H9 (cell line): Measurements from ENCODE around the gene ESRRB. TPM values are rescaled to one million over a fixed set of nuclear protein-coding genes. Genes with fewer than 3 reads are reported as not detected.

Experiments
- DNase-seq: peaks from one replicate; pipeline ENCODE4 v3.0.0-alpha.2; 2017
- H2AFZ ChIP-seq: one replicate; pipeline ENCODE4 v1.6.1; 2013; ENCODE audit warnings: mild to moderate bottlenecking, low read length, control low read depth, moderate library complexity
- H2AK5ac ChIP-seq: 2 replicates; pipeline ENCODE4 v1.6.1; 2013; ENCODE audit warnings: low read length, control low read depth, mixed read lengths; ENCODE audit not compliant: insufficient read length
- H2BK120ac ChIP-seq: one replicate; pipeline ENCODE4 v1.6.1; 2013; ENCODE audit warnings: low read depth, mild to moderate bottlenecking, low read length, control low read depth, inconsistent platforms; ENCODE audit not compliant: poor library complexity, severe bottlenecking
- H2BK12ac ChIP-seq: 2 replicates; pipeline ENCODE4 v1.6.1; 2013; ENCODE audit warnings: low read length, control low read depth, mixed read lengths, low read depth; ENCODE audit not compliant: insufficient read length
- H2BK15ac ChIP-seq: 2 replicates; pipeline ENCODE4 v1.6.1; 2013; ENCODE audit warnings: low read depth, low read length, control low read depth
- H2BK20ac ChIP-seq: one replicate; pipeline ENCODE4 v1.6.1; 2013; ENCODE audit warnings: low read depth, mild to moderate bottlenecking, low read length, control low read depth, inconsistent platforms; ENCODE audit not compliant: poor library complexity, severe bottlenecking
- H2BK5ac ChIP-seq: 2 replicates; pipeline ENCODE4 v1.6.1; 2013; ENCODE audit warnings: low read length, control low read depth, mixed read lengths; ENCODE audit not compliant: insufficient read length
- H3K14ac ChIP-seq: 2 replicates; pipeline ENCODE4 v1.6.1; 2013; ENCODE audit warnings: low read length, control low read depth; ENCODE audit not compliant: insufficient read depth
- H3K18ac ChIP-seq: 2 replicates; pipeline ENCODE4 v1.6.1; 2013; ENCODE audit warnings: low read depth, mild to moderate bottlenecking, mixed read lengths, low read length, control low read depth; ENCODE audit not compliant: insufficient read length
- H3K23ac ChIP-seq: 2 replicates; pipeline ENCODE4 v1.6.1; 2013; ENCODE audit warnings: low read length, control low read depth, mixed read lengths, low read depth; ENCODE audit not compliant: insufficient read length
- H3K23me2 ChIP-seq: 2 replicates; pipeline ENCODE4 v1.6.1; 2013; ENCODE audit warnings: low read depth, mild to moderate bottlenecking, mixed read lengths, low read length, control low read depth; ENCODE audit not compliant: insufficient read length, poor library complexity, severe bottlenecking
- H3K27ac ChIP-seq: 2 replicates; pipeline ENCODE4 v1.5.1; 2013; ENCODE audit warnings: low read length, control low read depth, mixed read lengths, low read depth; ENCODE audit not compliant: insufficient read length
- H3K27me3 ChIP-seq: 2 replicates; pipeline ENCODE4 v1.6.1; 2013; ENCODE audit warnings: low read length, control low read depth, inconsistent platforms; ENCODE audit not compliant: insufficient read depth
- H3K4ac ChIP-seq: 2 replicates; pipeline ENCODE4 v1.6.1; 2013; ENCODE audit warnings: low read depth, mild to moderate bottlenecking, control low read depth, inconsistent platforms, low read length, moderate library complexity
- H3K4me1 ChIP-seq: 2 replicates; pipeline ENCODE4 v1.6.1; 2013; ENCODE audit warnings: low read length, control low read depth, inconsistent platforms; ENCODE audit not compliant: insufficient read depth
- H3K4me2 ChIP-seq: 2 replicates; pipeline ENCODE4 v1.6.1; 2013; ENCODE audit warnings: low read length, control low read depth, mixed read lengths; ENCODE audit not compliant: insufficient read length, insufficient read depth
- H3K56ac ChIP-seq: 2 replicates; pipeline ENCODE4 v1.6.1; 2013; ENCODE audit warnings: low read depth, mild to moderate bottlenecking, mixed read lengths, low read length, control low read depth; ENCODE audit not compliant: insufficient read length
- H3K79me1 ChIP-seq: 2 replicates; pipeline ENCODE4 v1.6.1; 2013; ENCODE audit warnings: low read depth, mild to moderate bottlenecking, moderate library complexity, low read length, control low read depth, inconsistent platforms; ENCODE audit not compliant: insufficient read depth, poor library complexity, severe bottlenecking
- H3K79me2 ChIP-seq: 2 replicates; pipeline ENCODE4 v1.6.1; 2013; ENCODE audit warnings: low read length, control low read depth, inconsistent platforms; ENCODE audit not compliant: insufficient read depth
- H3K9ac ChIP-seq: 2 replicates; pipeline ENCODE4 v1.6.1; 2013; ENCODE audit warnings: low read length, control low read depth, mixed read lengths; ENCODE audit not compliant: insufficient read length; ENCODE audit errors: extremely low read depth
- H3K9me3 ChIP-seq: one replicate; pipeline ENCODE4 v1.6.1; 2013; ENCODE audit warnings: low read depth, low read length, inconsistent platforms; ENCODE audit not compliant: control insufficient read depth
- H3T11ph ChIP-seq: one replicate; pipeline ENCODE4 v1.6.1; 2013; ENCODE audit warnings: mild to moderate bottlenecking, low read length, control low read depth, inconsistent platforms
- H4K20me1 ChIP-seq: one replicate; pipeline ENCODE4 v1.6.1; 2013; ENCODE audit not compliant: control insufficient read depth, insufficient read length, insufficient read depth
- H4K5ac ChIP-seq: 2 replicates; pipeline ENCODE4 v1.6.1; 2013; ENCODE audit warnings: low read depth, mild to moderate bottlenecking, mixed read lengths, low read length, control low read depth; ENCODE audit not compliant: insufficient read length
- H4K8ac ChIP-seq: replicated peaks from 2 replicates; pipeline ENCODE4 v1.6.1; 2013; ENCODE audit warnings: low read length, control low read depth, mixed read lengths, low read depth; ENCODE audit not compliant: insufficient read length
- H4K91ac ChIP-seq: 2 replicates; pipeline ENCODE4 v1.6.1; 2013; ENCODE audit warnings: low read depth, mild to moderate bottlenecking, moderate library complexity, mixed read lengths, low read length, control low read depth; ENCODE audit not compliant: insufficient read length
- H3K27ac Mint-ChIP-seq, 3 experiments: 2 replicates in 2 of 3; 3 replicates in 1 of 3; pipeline ENCODE4 v1.8.0; 2020 to 2021; ENCODE audit warnings: mixed read lengths in 3 of 3, mild to moderate bottlenecking in 1 of 3, moderate library complexity in 1 of 3
- H3K27me3 Mint-ChIP-seq: 2 replicates; pipeline ENCODE4 v1.8.0; 2021; ENCODE audit warnings: low read depth, mild to moderate bottlenecking, moderate library complexity, mixed read lengths
- H3K36me3 Mint-ChIP-seq, 3 experiments: 2 replicates in 2 of 3; 3 replicates in 1 of 3; pipeline ENCODE4 v1.8.0; 2020 to 2021; ENCODE audit warnings: low read depth in 3 of 3, mixed read lengths in 3 of 3; ENCODE audit not compliant: insufficient read depth in 1 of 3
- H3K4me1 Mint-ChIP-seq, 2 experiments: 2 replicates each; pipeline ENCODE4 v1.8.0; 2020; ENCODE audit warnings: mixed read lengths in 2 of 2
- H3K4me3 Mint-ChIP-seq, 2 experiments: 2 replicates in 1 of 2; 3 replicates in 1 of 2; pipeline ENCODE4 v1.8.0; 2020 to 2021; ENCODE audit warnings: mild to moderate bottlenecking in 2 of 2, mixed read lengths in 2 of 2, moderate library complexity in 1 of 2
- H3K9me3 Mint-ChIP-seq, 2 experiments: 2 replicates in 1 of 2; 3 replicates in 1 of 2; pipeline ENCODE4 v1.8.0; 2020; ENCODE audit warnings: mild to moderate bottlenecking in 2 of 2, mixed read lengths in 2 of 2, moderate library complexity in 1 of 2
- WGBS: extraction: QIAGEN DNeasy Blood & Tissue Kit; methylation state at CpG from one replicate; pipeline ENCODE4 v1.1.7; 2013; ENCODE audit warnings: missing lambda C conversion rate, low lambda C conversion rate, mixed read lengths; ENCODE audit not compliant: insufficient read length; ENCODE audit errors: extremely low coverage; 5-methylcytosine and 5-hydroxymethylcytosine counted together
- total RNA-seq: library from RNA; stranded (reverse); gene quantifications from 2 replicates; pipeline ENCODE4 v1.2.1, GENCODE V29; 2021
- TF ChIP-seq, protein P1 (sequence below): fragments of 200-600 bp; sonication (generic); conservative IDR thresholded peaks from 3 replicates; pipeline ENCODE4 v1.8.0; 2021; ENCODE audit warnings: antibody characterized with exemption, mild to moderate bottlenecking

Gene ESRRB
- total RNA-seq, 1 experiment from 2014 or later = 0.11 TPM

GRCh38 chr14:76463105-76463504, 87.2 kb downstream of the ESRRB start:
- Histone ChIP-seq H4K8ac (no peak overlapping the region), H3K23me2 (no peaks in the 10 kb centered on the region), H3K27ac (no peak overlapping the region), H3K9ac (no peak overlapping the region), H2AK5ac (no peak overlapping the region), H3K4me2 (no peak overlapping the region), H3K4ac (no peak overlapping the region), H3K56ac (no peak overlapping the region), H2BK5ac (no peak overlapping the region), H4K91ac (no peak overlapping the region), H3K14ac (no peak overlapping the region), H3K79me1 (no peaks in the 10 kb centered on the region), H3T11ph (no peak overlapping the region), H2BK120ac (no peak overlapping the region), H3K4me1 (no peaks in the 10 kb centered on the region; the same call in 1 of the 2 replicates), H2AFZ (no peak overlapping the region), H3K79me2 (no peaks in the 10 kb centered on the region), H2BK20ac (no peak overlapping the region), H3K18ac (no peak overlapping the region), H3K23ac (no peak overlapping the region), H4K5ac (no peak overlapping the region), H3K27me3 (no peaks in the 10 kb centered on the region), H2BK15ac (no peak overlapping the region), H2BK12ac (no peak overlapping the region), H4K20me1 (no peaks in the 10 kb centered on the region), H3K9me3 (no peaks in the 10 kb centered on the region)
- no peaks in the 10 kb centered on the region; a peak in 1 of 7 replicates for H3K36me3 Mint-ChIP-seq
- H3K4me3 Mint-ChIP-seq = no peak overlapping the region
- peak overlapping the region in 1 of 3 experiments; percentile 63; a peak in 1 of 7 replicates for H3K27ac Mint-ChIP-seq
- TF ChIP-seq, protein P1, sequence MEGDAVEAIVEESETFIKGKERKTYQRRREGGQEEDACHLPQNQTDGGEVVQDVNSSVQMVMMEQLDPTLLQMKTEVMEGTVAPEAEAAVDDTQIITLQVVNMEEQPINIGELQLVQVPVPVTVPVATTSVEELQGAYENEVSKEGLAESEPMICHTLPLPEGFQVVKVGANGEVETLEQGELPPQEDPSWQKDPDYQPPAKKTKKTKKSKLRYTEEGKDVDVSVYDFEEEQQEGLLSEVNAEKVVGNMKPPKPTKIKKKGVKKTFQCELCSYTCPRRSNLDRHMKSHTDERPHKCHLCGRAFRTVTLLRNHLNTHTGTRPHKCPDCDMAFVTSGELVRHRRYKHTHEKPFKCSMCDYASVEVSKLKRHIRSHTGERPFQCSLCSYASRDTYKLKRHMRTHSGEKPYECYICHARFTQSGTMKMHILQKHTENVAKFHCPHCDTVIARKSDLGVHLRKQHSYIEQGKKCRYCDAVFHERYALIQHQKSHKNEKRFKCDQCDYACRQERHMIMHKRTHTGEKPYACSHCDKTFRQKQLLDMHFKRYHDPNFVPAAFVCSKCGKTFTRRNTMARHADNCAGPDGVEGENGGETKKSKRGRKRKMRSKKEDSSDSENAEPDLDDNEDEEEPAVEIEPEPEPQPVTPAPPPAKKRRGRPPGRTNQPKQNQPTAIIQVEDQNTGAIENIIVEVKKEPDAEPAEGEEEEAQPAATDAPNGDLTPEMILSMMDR = no peak
- WGBS = no CpG with 5 or more reads among the region's 4 CpGs
- H3K27me3 Mint-ChIP-seq = no peaks in the 10 kb centered on the region; the same call in 1 of the 2 replicates
- DNase-seq = no peak
- peaks cover 13 to 24% of the 10 kb centered on the region in 2 experiments for H3K4me1 Mint-ChIP-seq
- no peaks in the 10 kb centered on the region for H3K9me3 Mint-ChIP-seq
